Vagina (tissue), 2 donors: ENCODE results near the gene SUPT20HL1.
"Not testable (repeated sequence)": the region's sequence is repeated elsewhere in the genome, so short reads cannot be mapped to it uniquely, and the experiment has no call there.

Experiments
- CTCF ChIP-seq, 3 experiments: fragments of 450-650 bp in 2 of 3; fragments of 200-600 bp in 1 of 3; sonication (generic) in 1 of 3; IDR thresholded peaks; one replicate each; pipeline ENCODE4 v1.5.1; 2017 to 2019; ENCODE audit warnings: antibody characterized with exemption in 3 of 3, mild to moderate bottlenecking in 2 of 3, moderate library complexity in 2 of 3
- POLR2A ChIP-seq, 2 donors: fragments of 450-650 bp; IDR thresholded peaks; one replicate each; pipeline ENCODE4 v1.6.1; 2017; ENCODE audit warnings: antibody characterized with exemption in 2 of 2, mild to moderate bottlenecking in 2 of 2, moderate library complexity in 2 of 2

GRCh38 chrX:24310916-24311315, 49.5 kb upstream of the SUPT20HL1 start:
- not testable (repeated sequence) for TF ChIP-seq CTCF, POLR2A (IDR thresholded peaks at IDR 0.05)
